Mesendoderm (in vitro differentiated cells): ENCODE data around the gene HOXD4.

Experiments
- DNase-seq: peaks from one replicate; pipeline ENCODE4 v3.0.0; 2013
- H2AK5ac ChIP-seq: 2 replicates; pipeline ENCODE4 v1.6.1; 2013; ENCODE audit warnings: low read length, inconsistent platforms
- H2BK120ac ChIP-seq: 2 replicates; pipeline ENCODE4 v1.6.1; 2013; ENCODE audit warnings: low read depth, mild to moderate bottlenecking, low read length, moderate library complexity, mixed read lengths
- H2BK15ac ChIP-seq: replicated peaks from 2 replicates; pipeline ENCODE4 v1.6.1; 2013; ENCODE audit warnings: low read depth, mild to moderate bottlenecking, moderate library complexity
- H2BK5ac ChIP-seq: 2 replicates; pipeline ENCODE4 v1.6.1; 2013; ENCODE audit warnings: low read length, inconsistent platforms
- H3K18ac ChIP-seq: 2 replicates; pipeline ENCODE4 v1.6.1; 2013; ENCODE audit warnings: mild to moderate bottlenecking, low read length, mixed read lengths
- H3K23ac ChIP-seq: one replicate; pipeline ENCODE4 v1.6.1; 2013; ENCODE audit warnings: low read length
- H3K27ac ChIP-seq: 2 replicates; pipeline ENCODE4 v1.5.1; 2013; ENCODE audit warnings: low read depth, mild to moderate bottlenecking, inconsistent platforms, low read length, moderate library complexity
- H3K27me3 ChIP-seq: 2 replicates; pipeline ENCODE4 v1.6.1; 2013; ENCODE audit warnings: low read length, control low read depth, mild to moderate bottlenecking, inconsistent platforms; ENCODE audit not compliant: insufficient read depth, poor library complexity
- H3K36me3 ChIP-seq: 2 replicates; pipeline ENCODE4 v1.6.1; 2013; ENCODE audit warnings: low read length, inconsistent platforms; ENCODE audit not compliant: control insufficient read depth, insufficient read depth
- H3K4ac ChIP-seq: one replicate; pipeline ENCODE4 v1.6.1; 2013; ENCODE audit warnings: low read depth, mild to moderate bottlenecking, low read length, moderate library complexity
- H3K4me1 ChIP-seq: 2 replicates; pipeline ENCODE4 v1.6.1; 2013; ENCODE audit warnings: low read depth, low read length, inconsistent platforms; ENCODE audit not compliant: control insufficient read depth
- H3K4me2 ChIP-seq: 2 replicates; pipeline ENCODE4 v1.6.1; 2013; ENCODE audit warnings: low read length
- H3K4me3 ChIP-seq: 2 replicates; pipeline ENCODE4 v1.5.1; 2013; ENCODE audit warnings: mild to moderate bottlenecking, low read length
- H3K56ac ChIP-seq: one replicate; pipeline ENCODE4 v1.6.1; 2013; ENCODE audit warnings: low read length
- H3K79me1 ChIP-seq: 2 replicates; pipeline ENCODE4 v1.6.1; 2013; ENCODE audit warnings: low read length, inconsistent platforms
- H3K79me2 ChIP-seq: 2 replicates; pipeline ENCODE4 v1.6.1; 2013; ENCODE audit warnings: mild to moderate bottlenecking, low read length; ENCODE audit not compliant: control insufficient read depth, insufficient read depth
- H3K9ac ChIP-seq: 2 replicates; pipeline ENCODE4 v1.6.1; 2013; ENCODE audit warnings: low read length, inconsistent platforms
- H4K5ac ChIP-seq: one replicate; pipeline ENCODE4 v1.6.1; 2013; ENCODE audit warnings: low read length
- H4K8ac ChIP-seq: one replicate; pipeline ENCODE4 v1.6.1; 2013; ENCODE audit warnings: low read depth, mild to moderate bottlenecking, control low read depth, low read length, moderate library complexity
- WGBS: extraction: QIAGEN DNeasy Blood & Tissue Kit; methylation state at CpG from one replicate; pipeline ENCODE4 v1.1.7; 2013; ENCODE audit warnings: low lambda C conversion rate, missing lambda C conversion rate; ENCODE audit not compliant: insufficient coverage; ENCODE audit errors: extremely low coverage; 5-methylcytosine and 5-hydroxymethylcytosine counted together

HOXD4 gene

DNA sequence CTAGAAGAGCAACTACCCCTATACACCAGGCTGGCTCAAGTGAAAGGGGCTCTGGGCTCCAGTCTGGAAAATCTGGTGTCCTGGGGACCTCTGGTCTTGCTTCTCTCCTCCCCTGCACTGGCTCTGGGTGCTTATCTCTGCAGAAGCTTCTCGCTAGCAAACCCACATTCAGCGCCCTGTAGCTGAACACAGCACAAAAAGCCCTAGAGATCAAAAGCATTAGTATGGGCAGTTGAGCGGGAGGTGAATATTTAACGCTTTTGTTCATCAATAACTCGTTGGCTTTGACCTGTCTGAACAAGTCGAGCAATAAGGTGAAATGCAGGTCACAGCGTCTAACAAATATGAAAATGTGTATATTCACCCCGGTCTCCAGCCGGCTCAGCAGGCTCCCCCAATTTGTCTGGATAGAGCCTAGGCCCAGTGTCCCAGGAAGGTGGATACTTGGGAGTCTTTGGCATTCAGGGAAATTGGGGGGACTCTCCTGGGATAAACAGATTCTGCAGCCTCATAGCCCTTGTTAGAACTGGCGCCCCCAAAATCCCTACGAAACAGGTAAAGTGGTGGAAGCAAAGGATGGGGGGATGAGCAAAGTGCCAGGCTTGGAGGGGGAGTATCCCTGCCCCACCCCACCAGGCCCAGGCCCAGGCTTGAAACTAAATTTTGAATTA, 2.5 kb upstream of the HOXD4 start:
- H3K23ac ChIP-seq = no peak overlapping the region
- H3K4me3 ChIP-seq = no peak overlapping the region
- H3K36me3 ChIP-seq = no peaks in the 10 kb centered on the region
- no peak overlapping the region for H2BK15ac ChIP-seq
- H3K79me1 ChIP-seq = no peaks in the 10 kb centered on the region
- no peak overlapping the region for H2BK5ac ChIP-seq
- H3K4me1 ChIP-seq = no peaks in the 10 kb centered on the region
- no peak overlapping the region for H4K5ac ChIP-seq
- DNase-seq = no peak
- H2BK120ac ChIP-seq = no peak overlapping the region
- no peak overlapping the region for H3K27ac ChIP-seq
- no peak overlapping the region for H2AK5ac ChIP-seq
- H3K79me2 ChIP-seq = no peaks in the 10 kb centered on the region
- peaks cover 90% of the 10 kb centered on the region for H3K27me3 ChIP-seq
- no peak overlapping the region for H3K4me2 ChIP-seq
- no peak overlapping the region for H3K4ac ChIP-seq
- H3K18ac ChIP-seq = no peak overlapping the region
- no peak overlapping the region for H3K56ac ChIP-seq
- WGBS = no CpG with 5 or more reads among the region's 11 CpGs
- no peak overlapping the region for H4K8ac ChIP-seq
- H3K9ac ChIP-seq = no peak overlapping the region

DNA sequence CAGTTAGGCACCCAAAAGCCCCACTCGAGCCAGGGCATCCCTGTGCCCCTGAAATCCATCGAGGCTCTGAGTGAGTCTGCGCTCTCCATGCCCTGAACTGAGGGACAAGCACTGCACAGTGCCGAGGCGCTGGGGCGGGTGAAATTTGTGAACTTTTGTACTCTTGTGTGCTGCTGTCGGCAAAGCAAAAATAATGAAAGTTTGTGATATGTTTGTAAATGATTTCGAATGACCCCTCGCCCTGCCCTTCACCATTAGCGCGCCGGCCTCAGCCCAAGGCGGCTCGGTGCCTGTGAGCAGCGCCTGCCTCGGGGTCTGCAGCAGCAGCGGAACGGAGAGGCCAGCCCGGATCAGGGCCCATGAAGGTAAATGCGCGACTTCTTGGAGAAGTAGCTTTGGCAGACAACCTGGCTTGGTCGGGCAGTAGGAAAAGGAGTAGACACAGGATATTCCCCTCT, 1.8 kb upstream of the HOXD4 start:
- H3K27ac ChIP-seq = no peak overlapping the region
- no peak overlapping the region for H3K4ac ChIP-seq
- H3K36me3 ChIP-seq = no peaks in the 10 kb centered on the region
- no peak for DNase-seq
- H3K4me3 ChIP-seq = no peak overlapping the region
- H3K4me1 ChIP-seq = no peaks in the 10 kb centered on the region
- no peaks in the 10 kb centered on the region for H3K79me2 ChIP-seq
- H4K8ac ChIP-seq = no peak overlapping the region
- H4K5ac ChIP-seq = no peak overlapping the region
- no peaks in the 10 kb centered on the region for H3K79me1 ChIP-seq
- H3K27me3 ChIP-seq = peaks cover 92% of the 10 kb centered on the region
- WGBS = no CpG with 5 or more reads among the region's 22 CpGs
- H3K4me2 ChIP-seq = no peak overlapping the region
- no peak overlapping the region for H3K9ac ChIP-seq
- no peak overlapping the region for H2BK5ac ChIP-seq
- no peak overlapping the region for H3K18ac ChIP-seq
- H3K23ac ChIP-seq = no peak overlapping the region
- H2AK5ac ChIP-seq = no peak overlapping the region
- H3K56ac ChIP-seq = no peak overlapping the region
- no peak overlapping the region for H2BK15ac ChIP-seq
- H2BK120ac ChIP-seq = no peak overlapping the region

DNA sequence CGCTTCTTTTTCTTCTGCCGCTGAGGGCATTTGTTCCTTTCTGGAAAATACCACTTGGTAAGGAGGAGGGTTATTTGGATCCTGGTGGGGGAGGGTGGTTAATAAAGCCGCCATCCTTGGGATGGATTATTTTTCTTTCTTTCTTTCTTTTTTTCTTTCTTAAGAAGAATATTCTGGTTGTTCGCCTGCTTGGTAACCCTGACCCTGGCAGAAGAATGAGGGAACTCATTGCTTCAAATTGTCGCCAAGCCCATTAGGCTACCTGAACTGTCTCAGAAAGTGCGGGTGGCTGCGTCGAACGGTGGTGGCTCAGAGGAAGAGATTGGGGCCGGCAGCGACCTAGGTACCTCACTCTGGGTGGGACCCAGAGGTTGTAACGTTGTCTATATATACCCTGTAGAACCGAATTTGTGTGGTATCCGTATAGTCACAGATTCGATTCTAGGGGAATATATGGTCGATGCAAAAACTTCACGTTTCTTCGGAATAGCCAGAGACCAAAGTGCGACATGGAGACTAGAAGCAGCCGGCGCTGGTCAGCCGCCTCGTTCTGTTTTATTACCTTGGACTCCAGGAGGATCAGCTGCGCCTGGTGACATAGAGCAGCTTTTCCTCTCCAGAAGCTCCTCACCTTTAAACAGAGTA, 1.3 kb upstream of the HOXD4 start:
- H2AK5ac ChIP-seq = no peak overlapping the region
- no peak overlapping the region for H4K8ac ChIP-seq
- H2BK15ac ChIP-seq = no peak overlapping the region
- no peak overlapping the region for H3K4ac ChIP-seq
- H4K5ac ChIP-seq = no peak overlapping the region
- no peaks in the 10 kb centered on the region for H3K4me1 ChIP-seq
- H3K79me1 ChIP-seq = no peaks in the 10 kb centered on the region
- H3K36me3 ChIP-seq = no peaks in the 10 kb centered on the region
- no peak overlapping the region for H2BK5ac ChIP-seq
- peak overlapping the region; percentile 9 for H3K23ac ChIP-seq
- no peaks in the 10 kb centered on the region for H3K79me2 ChIP-seq
- H2BK120ac ChIP-seq = no peak overlapping the region
- WGBS = no CpG with 5 or more reads among the region's 24 CpGs
- H3K18ac ChIP-seq = no peak overlapping the region
- no peak overlapping the region for H3K27ac ChIP-seq
- H3K9ac ChIP-seq = no peak overlapping the region
- no peak overlapping the region for H3K4me3 ChIP-seq
- H3K4me2 ChIP-seq = no peak overlapping the region
- no peak for DNase-seq
- H3K27me3 ChIP-seq = peaks cover 93% of the 10 kb centered on the region
- no peak overlapping the region for H3K56ac ChIP-seq

DNA sequence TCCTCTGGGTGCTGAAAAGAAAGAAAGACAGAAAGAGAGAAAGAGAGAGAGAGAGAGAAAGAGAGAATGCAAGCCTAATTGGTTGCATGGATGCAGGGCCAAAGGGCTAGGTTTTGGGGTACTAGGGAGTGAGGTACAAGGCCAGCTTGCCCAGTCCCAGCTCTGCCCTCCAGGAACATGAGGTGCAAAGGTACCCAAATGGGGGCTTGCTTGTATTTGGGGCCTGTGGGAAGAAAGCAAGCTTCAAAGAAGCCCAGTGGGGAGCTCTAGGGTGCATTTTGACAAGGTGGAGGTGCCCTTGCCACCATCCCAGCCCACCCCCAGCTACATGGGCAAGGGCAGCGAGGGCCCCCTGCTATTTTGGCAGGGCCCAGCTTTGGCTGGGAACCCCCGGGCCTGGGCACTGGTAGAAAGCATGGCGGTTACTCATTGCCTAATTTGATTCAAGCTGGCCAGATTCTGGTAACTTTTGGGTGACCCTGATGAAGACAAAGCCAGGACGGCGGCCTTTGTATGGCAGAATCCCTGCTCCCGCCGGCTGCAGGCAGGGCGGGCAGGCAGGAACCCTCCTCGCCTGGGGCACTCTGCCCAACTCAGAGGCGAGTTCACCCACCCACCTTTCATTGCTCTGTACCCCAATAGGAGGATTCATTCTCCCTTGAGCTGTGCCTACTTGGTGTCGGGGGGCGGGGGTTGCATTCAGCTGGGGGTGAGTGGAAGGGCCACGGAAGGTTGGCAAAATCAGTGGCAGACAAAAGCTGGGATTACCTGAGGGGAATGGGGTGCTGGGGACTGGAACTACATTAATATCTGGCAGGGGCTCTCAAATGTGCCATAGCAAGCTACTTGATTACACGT, 537 bp upstream of the HOXD4 start:
- H3K27me3 ChIP-seq = peaks cover 93% of the 10 kb centered on the region
- H3K23ac ChIP-seq = no peak overlapping the region
- DNase-seq = no peak
- H2AK5ac ChIP-seq = no peak overlapping the region
- no peak overlapping the region for H4K8ac ChIP-seq
- no peak overlapping the region for H3K27ac ChIP-seq
- no peak overlapping the region for H3K4me2 ChIP-seq
- no peaks in the 10 kb centered on the region for H3K4me1 ChIP-seq
- no peak overlapping the region for H4K5ac ChIP-seq
- no peak overlapping the region for H2BK5ac ChIP-seq
- no peak overlapping the region for H2BK120ac ChIP-seq
- H3K79me2 ChIP-seq = no peaks in the 10 kb centered on the region
- no peak overlapping the region for H3K56ac ChIP-seq
- no peak overlapping the region for H3K4me3 ChIP-seq
- H3K9ac ChIP-seq = no peak overlapping the region
- H3K4ac ChIP-seq = no peak overlapping the region
- no peaks in the 10 kb centered on the region for H3K79me1 ChIP-seq
- WGBS = no CpG with 5 or more reads among the region's 14 CpGs
- H3K18ac ChIP-seq = no peak overlapping the region
- no peak overlapping the region for H2BK15ac ChIP-seq
- no peaks in the 10 kb centered on the region for H3K36me3 ChIP-seq

DNA sequence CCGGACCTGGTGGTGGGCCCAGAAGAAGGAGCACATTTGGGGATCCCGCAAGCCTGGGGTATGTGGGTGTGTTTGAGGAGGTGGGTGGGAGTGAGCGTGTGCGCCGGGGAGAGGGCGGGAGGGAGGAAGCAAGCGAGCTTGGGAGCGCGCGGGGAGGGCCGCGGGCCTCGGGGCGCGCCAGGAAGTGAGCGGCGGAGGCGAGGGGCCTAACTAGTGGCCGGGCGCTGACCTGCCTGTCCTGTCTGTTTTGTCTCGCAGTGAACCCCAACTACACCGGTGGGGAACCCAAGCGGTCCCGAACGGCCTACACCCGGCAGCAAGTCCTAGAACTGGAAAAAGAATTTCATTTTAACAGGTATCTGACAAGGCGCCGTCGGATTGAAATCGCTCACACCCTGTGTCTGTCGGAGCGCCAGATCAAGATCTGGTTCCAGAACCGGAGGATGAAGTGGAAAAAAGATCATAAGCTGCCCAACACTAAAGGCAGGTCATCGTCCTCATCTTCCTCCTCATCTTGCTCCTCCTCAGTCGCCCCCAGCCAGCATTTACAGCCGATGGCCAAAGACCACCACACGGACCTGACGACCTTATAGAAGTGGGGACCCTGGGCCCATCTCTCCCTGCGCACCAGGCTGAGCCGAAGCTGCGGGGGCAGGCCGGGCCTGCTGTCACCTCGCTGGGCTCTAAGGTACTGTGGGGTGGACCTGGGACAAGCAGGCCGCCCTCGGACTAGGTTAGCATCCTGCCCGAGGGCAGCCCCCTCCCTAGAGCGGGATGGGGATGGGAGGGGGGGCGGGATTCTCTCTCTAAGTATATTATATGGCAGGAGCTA, 1.2 kb downstream of the HOXD4 start:
- Histone ChIP-seq H4K8ac (no peak overlapping the region), H3K56ac (no peak overlapping the region), H3K4me3 (no peak overlapping the region), H3K18ac (no peak overlapping the region), H3K27ac (no peak overlapping the region), H3K79me2 (no peaks in the 10 kb centered on the region), H3K23ac (no peak overlapping the region), H2AK5ac (no peak overlapping the region), H3K4me1 (no peaks in the 10 kb centered on the region), H3K4ac (no peak overlapping the region), H2BK120ac (no peak overlapping the region), H2BK5ac (no peak overlapping the region), H4K5ac (no peak overlapping the region), H3K9ac (no peak overlapping the region), H3K36me3 (no peaks in the 10 kb centered on the region), H3K79me1 (no peaks in the 10 kb centered on the region), H2BK15ac (no peak overlapping the region), H3K27me3 (peaks cover 93% of the 10 kb centered on the region), H3K4me2 (no peak overlapping the region)
- no CpG with 5 or more reads among the region's 48 CpGs for WGBS
- DNase-seq = no peak
